HepG2 (cell line): ENCODE results near the gene BATF2. TPM values are rescaled to one million over a fixed set of nuclear protein-coding genes. Genes with fewer than 3 reads are reported as not detected.
A peak's percentile ranks its signal among the peaks of the same experiment; 100 is the strongest.
"Not testable (repeated sequence)": the region's sequence is repeated elsewhere in the genome, so short reads cannot be mapped to it uniquely, and the experiment has no call there.

Experiments used
- ATAC-seq: fragments of 200-7000 bp; cut with Tn5 transposase; 3 replicates; pipeline ENCODE4 v1.9.1; 2020; ENCODE audit warnings: mild to moderate bottlenecking, moderate library complexity
- BruUV-seq: library from RNA; stranded (reverse); fragments of 400-500 nt; replicated peaks from 2 replicates; lab custom pipeline; 2021; lab: Mats Ljungman, UMichigan
- CTCF ChIA-PET: fragments of 300-600 bp; formaldehyde crosslinking; extraction: SDS; loops from one replicate; lab custom pipeline; 2021; ENCODE audit warnings: low total read pairs, inconsistent platforms, low intra/inter-chr PET ratio; lab: Yijun Ruan, JAX
- POLR2A ChIA-PET: fragments of 350-600 bp; sonication (Branson Sonifier 250); formaldehyde crosslinking; loops from one replicate; lab custom pipeline; 2020; ENCODE audit warnings: antibody characterized with exemption, inconsistent platforms; lab: Yijun Ruan, JAX
- DNase-seq: peaks from one replicate; pipeline ENCODE4 v3.0.0-alpha.2; 2015; ENCODE audit warnings: low spot score
- FAIRE-seq: peaks from 3 replicates; lab custom pipeline; 2011; peaks lifted over from hg19 to GRCh38; lab: Jason Lieb, UNC
- H2AFZ ChIP-seq: one replicate; pipeline ENCODE4 v1.6.1; 2011; ENCODE audit warnings: low read length, inconsistent platforms
- H3K27ac ChIP-seq: fragments of 300-600 bp; 3 replicates; pipeline ENCODE4 v1.8.0; 2011; ENCODE audit warnings: mixed run types, mild to moderate bottlenecking, mixed read lengths, low read length, inconsistent platforms; ENCODE audit not compliant: insufficient read depth; ENCODE audit errors: extremely low read length
- H3K27me3 ChIP-seq, 2 experiments: fragments of 200-600 bp in 1 of 2; 2 replicates in 1 of 2; 3 replicates in 1 of 2; pipeline versions ENCODE4 v1.6.0 to v1.8.0; 2011; ENCODE audit warnings: low read length in 2 of 2, mild to moderate bottlenecking in 2 of 2, moderate library complexity in 2 of 2, inconsistent platforms in 1 of 2; ENCODE audit not compliant: insufficient read depth in 2 of 2, control insufficient read depth in 1 of 2
- H3K36me3 ChIP-seq, 2 experiments: fragments of 200-600 bp in 1 of 2; replicated peaks in 1 of 2; 2 replicates in 1 of 2; 3 replicates in 1 of 2; pipeline versions ENCODE4 v1.5.1 to v1.8.0; 2011; ENCODE audit warnings: low read length in 2 of 2, inconsistent platforms in 1 of 2; ENCODE audit not compliant: insufficient read depth in 2 of 2, control insufficient read depth in 1 of 2
- H3K4me1 ChIP-seq: 2 replicates; pipeline ENCODE4 v1.5.1; 2012; ENCODE audit warnings: low read length, inconsistent platforms; ENCODE audit not compliant: insufficient read depth
- H3K4me2 ChIP-seq: 2 replicates; pipeline ENCODE4 v1.6.0; 2011; ENCODE audit warnings: low read depth, low read length, inconsistent platforms
- H3K4me3 ChIP-seq, 3 experiments: fragments of 200-600 bp in 1 of 3; sonication (generic), shearing (Covaris generic) in 1 of 3; replicated peaks in 1 of 3; 2 replicates each; pipeline ENCODE4 v1.5.1; 2011 to 2016; ENCODE audit warnings: low read length in 3 of 3, inconsistent platforms in 2 of 3, low read depth in 2 of 3, mild to moderate bottlenecking in 2 of 3, control low read depth in 1 of 3, mixed read lengths in 1 of 3; ENCODE audit not compliant: insufficient read depth in 1 of 3
- H3K79me2 ChIP-seq: one replicate; pipeline ENCODE4 v1.6.1; 2011; ENCODE audit warnings: low read length, inconsistent platforms; ENCODE audit not compliant: insufficient read depth
- H3K9ac ChIP-seq: 2 replicates; pipeline ENCODE4 v1.6.0; 2011; ENCODE audit warnings: mild to moderate bottlenecking, low read depth, low read length, inconsistent platforms; ENCODE audit not compliant: insufficient read depth
- H3K9me3 ChIP-seq: 2 replicates; pipeline ENCODE4 v1.5.1; 2012; ENCODE audit warnings: mild to moderate bottlenecking, low read length
- H4K20me1 ChIP-seq: 2 replicates; pipeline ENCODE4 v1.6.0; 2011; ENCODE audit warnings: inconsistent platforms, mild to moderate bottlenecking, low read length, moderate library complexity; ENCODE audit not compliant: insufficient read depth
- AGO1 ChIP-seq: fragments of 200-400 bp; formaldehyde crosslinking; IDR thresholded peaks from 2 replicates; pipeline ENCODE4 v1.6.1; 2017; ENCODE audit warnings: mild to moderate bottlenecking, low read depth, low read length, moderate library complexity; ENCODE audit not compliant: poor library complexity, severe bottlenecking
- CBX1 ChIP-seq: IDR thresholded peaks from one replicate; pipeline ENCODE4 v1.6.1; 2016; ENCODE audit warnings: antibody characterized with exemption, low read depth
- CREBL2 ChIP-seq: sonication (generic); formaldehyde crosslinking; IDR thresholded peaks from 2 replicates; pipeline ENCODE4 v1.8.1; 2023; ENCODE audit warnings: missing genetic modification reagents, mild to moderate bottlenecking, borderline replicate concordance
- CTCF ChIP-seq: sonication (generic); formaldehyde crosslinking; IDR thresholded peaks from 2 replicates; pipeline ENCODE4 v1.5.0; 2020; ENCODE audit warnings: mild to moderate bottlenecking, missing genetic modification reagents, moderate library complexity
- REL ChIP-seq: sonication (generic); formaldehyde crosslinking; conservative IDR thresholded peaks from 2 replicates; pipeline ENCODE4 v1.8.0; 2022; ENCODE audit warnings: mild to moderate bottlenecking, missing genetic modification reagents, moderate library complexity
- THYN1 ChIP-seq: sonication (generic); formaldehyde crosslinking; IDR thresholded peaks from 2 replicates; pipeline ENCODE4 v1.8.1; 2023; ENCODE audit warnings: low read depth, mild to moderate bottlenecking, moderate library complexity, missing genetic modification reagents, borderline replicate concordance
- ZNF652 ChIP-seq: IDR thresholded peaks from 2 replicates; pipeline ENCODE4 v1.6.1; 2016; ENCODE audit warnings: low read depth, borderline replicate concordance
- WGBS: methylation state at CpG from one replicate; pipeline ENCODE4 v1.1.6; 2017; ENCODE audit warnings: low lambda C conversion rate; 5-methylcytosine and 5-hydroxymethylcytosine counted together
- in situ Hi-C: cut with HindIII; loops from 2 replicates; pipeline ENCODE4 v1.10.0; 2017; ENCODE audit warnings: low pct_unique_long_range_greater_than_20kb; ENCODE audit not compliant: extremely low pct_ligation_motif_present
- intact Hi-C: fragments of 100-400 bp; cut with micrococcal nuclease; formaldehyde crosslinking; loops from one replicate; pipeline ENCODE4 v1.10.0; 2022; ENCODE audit not compliant: unreplicated experiment
- polyA plus RNA-seq, 8 experiments: library from polyadenylated mRNA; depleted of rRNA in 3 of 8; stranded (reverse) in 7 of 8; unstranded in 1 of 8; fragments of >200 nt; fragmentation: Illumina TruSeq in 4 of 8; extraction: Trizol in 4 of 8; gene quantifications; 2 replicates each; pipeline versions ENCODE4 v1.2.1 to v1.2.3, GENCODE V29; 2011 to 2016; ENCODE audit warnings: low read depth in 4 of 8, missing spikeins in 1 of 8, mixed read lengths in 1 of 8; ENCODE audit not compliant: insufficient read depth in 1 of 8
- total RNA-seq, 5 experiments: library from RNA; depleted of rRNA; stranded (reverse); fragments of >200 nt; fragmentation: Illumina TruSeq; extraction: Trizol; gene quantifications; 2 replicates each; pipeline ENCODE4 v1.2.3, GENCODE V29; 2016; ENCODE audit warnings: low read depth in 1 of 5

BATF2 gene
- total and polyA plus RNA-seq, 2 of the 13 experiments (the other 11 are each of a cell fraction or from before 2014, with no cell fraction given) = 2.8 to 3.9 TPM

- ATAC-seq = no peak
These were observed 12.1 kb upstream of the BATF2 start for GRCh38 chr11:65008873-65009272.

GRCh38 chr11:65008016-65008415, 11.2 kb upstream of the BATF2 start:
- intact Hi-C loops = no loop called here
- H3K9me3 ChIP-seq = no peaks in the 10 kb centered on the region
- CTCF ChIA-PET = no interaction called here
- H2AFZ ChIP-seq = no peak overlapping the region
- POLR2A ChIA-PET = interaction anchor here (1.0 to 1.7 kb wide), 2 partner anchors 10 to 11 kb away, joined by 3 read pairs; partner anchors contain the start of gene BATF2
- in situ Hi-C loops = no loop called here
- no peak for DNase-seq
- no TSS peak for BruUV-seq
- FAIRE-seq = no peak
- H3K27me3 ChIP-seq = peaks cover 0 to 6% of the 10 kb centered on the region in 2 experiments; a peak in 2 of 5 replicates
- H4K20me1 ChIP-seq = no peaks in the 10 kb centered on the region
- TF ChIP-seq ZNF652 (CRISPR knock-in tag) (peak; percentile 48; the same call in 1 of the 2 replicates), REL (CRISPR knock-in tag) (no peak), CTCF (CRISPR knock-in tag) (0 out of 2 replicates have a peak, but pooled peaks have one; percentile 7)
- H3K9ac ChIP-seq = no peak overlapping the region
- H3K4me1 ChIP-seq = peaks cover 42% of the 10 kb centered on the region
- no peaks in the 10 kb centered on the region for H3K36me3 ChIP-seq
- no peak overlapping the region for H3K4me3 ChIP-seq
- no peak overlapping the region for H3K27ac ChIP-seq
- WGBS = 26% methylated on average over 7 of the region's 7 CpGs
- no peak for ATAC-seq
- no peak overlapping the region for H3K4me2 ChIP-seq
- no peaks in the 10 kb centered on the region for H3K79me2 ChIP-seq

More at GRCh38 chr11:65008873-65009272, 12.1 kb upstream of the BATF2 start:
- Histone ChIP-seq H3K4me1 (peaks cover 43% of the 10 kb centered on the region), H3K79me2 (no peaks in the 10 kb centered on the region), H3K36me3 (no peaks in the 10 kb centered on the region), H3K9me3 (no peaks in the 10 kb centered on the region), H4K20me1 (no peaks in the 10 kb centered on the region), H2AFZ (no peak overlapping the region), H3K27me3 (peaks cover 0 to 6% of the 10 kb centered on the region in 2 experiments; a peak in 2 of 5 replicates), H3K9ac (no peak overlapping the region), H3K4me3 (no peak overlapping the region), H3K4me2 (no peak overlapping the region), H3K27ac (no peak overlapping the region)
- in situ Hi-C loops (no loop called here), intact Hi-C loops (no loop called here)
- no peak for FAIRE-seq
- TF ChIP-seq AGO1 (no peak), THYN1 (CRISPR knock-in tag) (no peak), CBX1 (no peak), CREBL2 (CRISPR knock-in tag) (no peak)
- 20% methylated on average over 2 of the region's 2 CpGs for WGBS
- CTCF ChIA-PET = no interaction called here
- DNase-seq = no peak
- BruUV-seq = no TSS peak
- POLR2A ChIA-PET = interaction anchor here (1.0 to 1.7 kb wide), 2 partner anchors 10 to 12 kb away, joined by 3 read pairs; partner anchors contain the start of gene BATF2

- H3K4me2 ChIP-seq, intact Hi-C loops, in situ Hi-C loops, H3K79me2 ChIP-seq, H3K27me3 ChIP-seq, DNase-seq, BruUV-seq, CTCF ChIA-PET, H3K36me3 ChIP-seq, H3K9me3 ChIP-seq, H3K27ac ChIP-seq, H4K20me1 ChIP-seq, H3K9ac ChIP-seq, FAIRE-seq, ATAC-seq, H3K4me3 ChIP-seq, H2AFZ ChIP-seq: not testable (repeated sequence)
- H3K4me1 ChIP-seq = peaks cover 68% of the 10 kb centered on the region
- WGBS = 4% methylated on average over 3 of the region's 3 CpGs
- POLR2A ChIA-PET = interaction anchor here (0.6 to 2.3 kb wide), 2 partner anchors 11 to 161 kb away, joined by 3 to 5 read pairs; partner anchors contain the start of gene ARL2
These were observed 7.2 kb upstream of the BATF2 start for GRCh38 chr11:65003968-65004367.
